ENCODE measurements around the gene MS4A12. TPM values are rescaled to one million over a fixed set of nuclear protein-coding genes. Genes with fewer than 3 reads are reported as not detected.
"Not testable (repeated sequence)": the region's sequence is repeated elsewhere in the genome, so short reads cannot be mapped to it uniquely, and the experiment has no call there.

MS4A12 gene
- total and polyA plus RNA-seq, 9 donors, result not detected

GRCh38 chr11:60504219-60504905 lies 11.8 kb downstream of the MS4A12 start:
- H3K36me3 ChIP-seq, result no peaks in the 10 kb centered on the region
- no peaks in the 10 kb centered on the region for H3K4me1 ChIP-seq (ENCODE audit: insufficient read depth)
- 50 to 72% (median 53%) methylated on average over 3 of the region's 3 CpGs for WGBS, 3 donors
- H3K4me3 ChIP-seq, result no peak overlapping the region
- TF ChIP-seq CTCF (IDR thresholded peaks at IDR 0.05) (no peak), POLR2A (IDR thresholded peaks at IDR 0.05) (no peak)
- H3K27ac ChIP-seq, result no peak overlapping the region
- DNase-seq, result no peak
- H3K9me3 ChIP-seq, result no peaks in the 10 kb centered on the region
- intact Hi-C loops (cut with DNase I), result no loop called here
- no peaks in the 10 kb centered on the region for H3K27me3 ChIP-seq

- H3K27ac ChIP-seq; H3K9me3 ChIP-seq; H3K4me3 ChIP-seq; DNase-seq; H3K27me3 ChIP-seq; intact Hi-C loops (cut with DNase I); H3K36me3 ChIP-seq; H3K4me1 ChIP-seq (ENCODE audit: insufficient read depth): not testable (repeated sequence)
- WGBS, 3 donors, result 80 to 82% (median 81%) methylated on average over 15 of the region's 15 CpGs
These were observed 17.0 kb downstream of the MS4A12 start for GRCh38 chr11:60509609-60510008.

- H3K9me3 ChIP-seq; DNase-seq; H3K4me3 ChIP-seq; intact Hi-C loops (cut with DNase I); H3K36me3 ChIP-seq; H3K4me1 ChIP-seq (ENCODE audit: insufficient read depth); H3K27me3 ChIP-seq; H3K27ac ChIP-seq: not testable (repeated sequence)
- WGBS, 3 donors, result 88 to 96% (median 94%) methylated on average over 14 to 28 of the region's 28 CpGs
These were observed 17.6 kb downstream of the MS4A12 start for GRCh38 chr11:60510209-60510608.

- TF ChIP-seq CTCF (IDR thresholded peaks at IDR 0.05), result no peak
- no peak for TF ChIP-seq EP300 (IDR thresholded peaks at IDR 0.05)
- TF ChIP-seq POLR2A (IDR thresholded peaks at IDR 0.05), result no peak
- WGBS, 3 donors, result 71 to 76% (median 74%) methylated on average over 6 of the region's 6 CpGs
- H3K9me3 ChIP-seq, result no peaks in the 10 kb centered on the region
- no peak overlapping the region for H3K27ac ChIP-seq
- H3K27me3 ChIP-seq, result no peaks in the 10 kb centered on the region
- DNase-seq, result no peak
- H3K36me3 ChIP-seq, result no peaks in the 10 kb centered on the region
- no peak overlapping the region for H3K4me3 ChIP-seq
- intact Hi-C loops (cut with DNase I), result no loop called here
- no peaks in the 10 kb centered on the region for H3K4me1 ChIP-seq (ENCODE audit: insufficient read depth)
These were observed 18.8 kb downstream of the MS4A12 start for GRCh38 chr11:60511393-60511792.

- no peaks in the 10 kb centered on the region for H3K9me3 ChIP-seq
- H3K4me3 ChIP-seq, result no peak overlapping the region
- no peaks in the 10 kb centered on the region for H3K4me1 ChIP-seq (ENCODE audit: insufficient read depth)
- no peaks in the 10 kb centered on the region for H3K27me3 ChIP-seq
- TF ChIP-seq CTCF (IDR thresholded peaks at IDR 0.05), result no peak
- no peak for TF ChIP-seq POLR2A (IDR thresholded peaks at IDR 0.05)
- TF ChIP-seq EP300 (IDR thresholded peaks at IDR 0.05), result no peak
- WGBS, 3 donors, result 40 to 58% (median 44%) methylated on average over 3 of the region's 3 CpGs
- intact Hi-C loops (cut with DNase I), result no loop called here
- H3K27ac ChIP-seq, result no peak overlapping the region
- no peaks in the 10 kb centered on the region for H3K36me3 ChIP-seq
- DNase-seq, result no peak
These were observed 20.2 kb downstream of the MS4A12 start for GRCh38 chr11:60512651-60513225.
